Activated naive CD8-positive, alpha-beta T cell treated with anti-CD3 and anti-CD28 coated beads, Interleukin-2, amount 10 ng/mL, durations not matched to agents 7 days and 5 days (primary cell): ENCODE results near the gene KRI1. TPM values are rescaled to one million over a fixed set of nuclear protein-coding genes. Genes with fewer than 3 reads are reported as not detected.
"Not testable (repeated sequence)": the region's sequence is repeated elsewhere in the genome, so short reads cannot be mapped to it uniquely, and the experiment has no call there.

Source experiments
- ATAC-seq: fragments of 150-1000 bp; cut with Tn5 transposase; one replicate; pipeline ENCODE4 v1.10.0; 2021; ENCODE audit warnings: low read depth, moderate library complexity
- POLR2A ChIA-PET: fragments of 350-600 bp; sonication (Branson Sonifier 250); formaldehyde crosslinking; loops from one replicate; lab custom pipeline; 2021; ENCODE audit warnings: antibody characterized with exemption; lab: Charles Lee
- DNase-seq: peaks from one replicate; pipeline ENCODE4 v3.0.0; 2021
- H3K27ac Mint-ChIP-seq: one replicate; pipeline ENCODE4 v1.8.0; 2022; ENCODE audit warnings: mild to moderate bottlenecking, mixed read lengths
- H3K27me3 Mint-ChIP-seq: one replicate; pipeline ENCODE4 v1.8.0; 2022; ENCODE audit warnings: mild to moderate bottlenecking, moderate library complexity, mixed read lengths
- H3K36me3 Mint-ChIP-seq: one replicate; pipeline ENCODE4 v1.8.0; 2021; ENCODE audit warnings: mild to moderate bottlenecking, mixed read lengths
- H3K4me1 Mint-ChIP-seq: one replicate; pipeline ENCODE4 v1.8.0; 2021; ENCODE audit warnings: mixed read lengths
- H3K4me3 Mint-ChIP-seq: one replicate; pipeline ENCODE4 v1.8.0; 2022; ENCODE audit warnings: mild to moderate bottlenecking, moderate library complexity, mixed read lengths
- H3K9me3 Mint-ChIP-seq: one replicate; pipeline ENCODE4 v1.8.0; 2021; ENCODE audit warnings: mixed read lengths
- total RNA-seq, 2 experiments: library from RNA; stranded (reverse); gene quantifications; one replicate each; pipeline ENCODE4 v1.2.3, GENCODE V29; 2021

Gene KRI1
- total RNA-seq, 2 experiments from 2014 or later: 76.2 to 85.4 TPM

- POLR2A ChIA-PET: no interaction called here
- H3K27ac Mint-ChIP-seq: no peak overlapping the region
- H3K4me1 Mint-ChIP-seq: peaks cover 18% of the 10 kb centered on the region
- H3K36me3 Mint-ChIP-seq: peaks cover 3% of the 10 kb centered on the region
- H3K4me3 Mint-ChIP-seq: no peak overlapping the region
- ATAC-seq: no peak
- DNase-seq: no peak
- H3K27me3 Mint-ChIP-seq: peaks cover 23% of the 10 kb centered on the region
- peaks cover 1% of the 10 kb centered on the region for H3K9me3 Mint-ChIP-seq
These were observed 22.0 kb upstream of the KRI1 start for GRCh38 chr19:10587839-10588150.

- peaks cover 23% of the 10 kb centered on the region for H3K27me3 Mint-ChIP-seq
- H3K27ac Mint-ChIP-seq: no peak within 1 kb of the TSS
- peaks cover 1% of the 10 kb centered on the region for H3K9me3 Mint-ChIP-seq
- H3K36me3 Mint-ChIP-seq: peaks cover 3% of the 10 kb centered on the region
- POLR2A ChIA-PET: interaction anchor here (0.7 kb wide), 1 partner anchor 35 kb away, joined by 3 read pairs; no protein-coding TSS in a partner anchor
- no peak within 1 kb of the TSS for H3K4me3 Mint-ChIP-seq
- DNase-seq: no peak
- peaks cover 18% of the 10 kb centered on the region for H3K4me1 Mint-ChIP-seq
- ATAC-seq: no peak
These were observed 21.4 kb upstream of the KRI1 start, which contains the start of gene AP1M2 for GRCh38 chr19:10587022-10587838. Gene AP1M2, minus strand, starts transcription at chr19:10587312. Its CDS starts 81 bp downstream, at chr19:10587231.

- Mint-ChIP-seq H3K27ac (no peak overlapping the region), H3K27me3 (peaks cover 23% of the 10 kb centered on the region), H3K4me3 (no peak overlapping the region), H3K4me1 (peaks cover 18% of the 10 kb centered on the region), H3K9me3 (peaks cover 1% of the 10 kb centered on the region), H3K36me3 (peaks cover 3% of the 10 kb centered on the region)
- DNase-seq: no peak
- POLR2A ChIA-PET: interaction anchor here (0.7 to 1.3 kb wide), 2 partner anchors 17 to 36 kb away, joined by 3 read pairs; no protein-coding TSS in a partner anchor
- no peak for ATAC-seq
These were observed 20.6 kb upstream of the KRI1 start for GRCh38 chr19:10586396-10586795.

GRCh38 chr19:10583036-10583776, 17.4 kb upstream of the KRI1 start:
- no peak overlapping the region for H3K27ac Mint-ChIP-seq
- POLR2A ChIA-PET: interaction anchor here (3.2 to 3.3 kb wide), 2 partner anchors 20 to 61 kb away, joined by 21 to 33 read pairs; no protein-coding TSS in a partner anchor
- no peak for DNase-seq
- peaks cover 23% of the 10 kb centered on the region for H3K4me1 Mint-ChIP-seq
- peaks cover 19% of the 10 kb centered on the region for H3K27me3 Mint-ChIP-seq
- H3K4me3 Mint-ChIP-seq: no peak overlapping the region
- H3K9me3 Mint-ChIP-seq: peaks cover 1% of the 10 kb centered on the region
- ATAC-seq: no peak
- peaks cover 3% of the 10 kb centered on the region for H3K36me3 Mint-ChIP-seq

GRCh38 chr19:10582091-10582490, 16.3 kb upstream of the KRI1 start:
- H3K9me3 Mint-ChIP-seq: no peaks in the 10 kb centered on the region
- POLR2A ChIA-PET: interaction anchor here (1.5 to 3.3 kb wide), 3 partner anchors 21 to 118 kb away, joined by 5 to 33 read pairs (median 21); partner anchors contain the start of gene QTRT1
- no peak overlapping the region for H3K27ac Mint-ChIP-seq
- H3K4me1 Mint-ChIP-seq: peaks cover 17% of the 10 kb centered on the region
- no peak for ATAC-seq
- no peak for DNase-seq
- H3K27me3 Mint-ChIP-seq: peaks cover 11% of the 10 kb centered on the region
- no peaks in the 10 kb centered on the region for H3K36me3 Mint-ChIP-seq
- no peak overlapping the region for H3K4me3 Mint-ChIP-seq

- no peak overlapping the region for H3K27ac Mint-ChIP-seq
- POLR2A ChIA-PET: interaction anchor here (0.8 to 3.3 kb wide), 8 partner anchors 12 to 176 kb away, joined by 3 to 33 read pairs (median 4); partner anchors contain the start of gene QTRT1
- DNase-seq (peak; percentile 89), ATAC-seq (peak; percentile 81)
- no peaks in the 10 kb centered on the region for H3K9me3 Mint-ChIP-seq
- peak overlapping the region; percentile 33 for H3K4me3 Mint-ChIP-seq
- H3K4me1 Mint-ChIP-seq: peaks cover 15% of the 10 kb centered on the region
- peaks cover 6% of the 10 kb centered on the region for H3K27me3 Mint-ChIP-seq
- no peaks in the 10 kb centered on the region for H3K36me3 Mint-ChIP-seq
These were observed 15.3 kb upstream of the KRI1 start for GRCh38 chr19:10580979-10581631.

- H3K4me3 Mint-ChIP-seq: no peak overlapping the region
These were observed 12.1 kb upstream of the KRI1 start for GRCh38 chr19:10577951-10578350.

GRCh38 chr19:10575011-10575716, 9.4 kb upstream of the KRI1 start:
- Mint-ChIP-seq H3K27me3 (peaks cover 3% of the 10 kb centered on the region), H3K4me1 (peaks cover 19% of the 10 kb centered on the region), H3K9me3 (no peaks in the 10 kb centered on the region), H3K4me3 (no peak overlapping the region), H3K27ac (no peak overlapping the region), H3K36me3 (no peaks in the 10 kb centered on the region)
- ATAC-seq (no peak), DNase-seq (no peak)
- POLR2A ChIA-PET: interaction anchor here (1.0 kb wide), 1 partner anchor 75 kb away, joined by 3 read pairs; no protein-coding TSS in a partner anchor

More at GRCh38 chr19:10577951-10578350, 12.1 kb upstream of the KRI1 start:
- H3K36me3 Mint-ChIP-seq: no peaks in the 10 kb centered on the region
- peaks cover 16% of the 10 kb centered on the region for H3K4me1 Mint-ChIP-seq
- peaks cover 3% of the 10 kb centered on the region for H3K27me3 Mint-ChIP-seq
- DNase-seq (no peak), ATAC-seq (no peak)
- no peaks in the 10 kb centered on the region for H3K9me3 Mint-ChIP-seq
- POLR2A ChIA-PET: no interaction called here
- no peak overlapping the region for H3K27ac Mint-ChIP-seq

GRCh38 chr19:10574462-10574861, 8.7 kb upstream of the KRI1 start:
- DNase-seq: no peak
- Mint-ChIP-seq H3K27me3 (peaks cover 3% of the 10 kb centered on the region), H3K9me3 (no peaks in the 10 kb centered on the region), H3K4me1 (peaks cover 22% of the 10 kb centered on the region), H3K4me3 (no peak overlapping the region), H3K27ac (peak overlapping the region; percentile 24), H3K36me3 (no peaks in the 10 kb centered on the region)
- POLR2A ChIA-PET: no interaction called here
- no peak for ATAC-seq

- peaks cover 24% of the 10 kb centered on the region for H3K4me1 Mint-ChIP-seq
- ATAC-seq, H3K9me3 Mint-ChIP-seq, H3K4me3 Mint-ChIP-seq, H3K27me3 Mint-ChIP-seq, DNase-seq, H3K27ac Mint-ChIP-seq, H3K36me3 Mint-ChIP-seq, POLR2A ChIA-PET: not testable (repeated sequence)
These were observed 8.0 kb upstream of the KRI1 start for GRCh38 chr19:10573793-10574192.

- POLR2A ChIA-PET: interaction anchor here (0.6 to 7.9 kb wide), 13 partner anchors 10 to 465 kb away, joined by 3 to 224 read pairs (median 6); partner anchors contain the start of genes ATG4D and S1PR5
- DNase-seq (peak; percentile 100), ATAC-seq (peak; percentile 78)
- H3K9me3 Mint-ChIP-seq: no peaks in the 10 kb centered on the region
- H3K4me3 Mint-ChIP-seq: peak within 1 kb of the TSS; percentile 99
- peaks cover 24% of the 10 kb centered on the region for H3K36me3 Mint-ChIP-seq
- H3K4me1 Mint-ChIP-seq: peaks cover 33% of the 10 kb centered on the region
- H3K27me3 Mint-ChIP-seq: no peaks in the 10 kb centered on the region
- peak within 1 kb of the TSS; percentile 98 for H3K27ac Mint-ChIP-seq
These were observed 3.2 kb upstream of the KRI1 start, which contains the start of gene CDKN2D for GRCh38 chr19:10568826-10569651. Gene CDKN2D, minus strand, starts transcription at chr19:10568979. Its CDS starts 326 bp downstream, at chr19:10568653.
